GM23338 (cell line): ENCODE measurements around the gene P2RX4. TPM values are rescaled to one million over a fixed set of nuclear protein-coding genes. Genes with fewer than 3 reads are reported as not detected.
"Not testable (repeated sequence)": the region's sequence is repeated elsewhere in the genome, so short reads cannot be mapped to it uniquely, and the experiment has no call there.

Source experiments
- ATAC-seq: fragments of 200-7000 bp; cut with Tn5 transposase; 3 replicates; pipeline ENCODE4 v1.9.1; 2020
- DNase-seq: peaks from one replicate; pipeline ENCODE4 v3.0.0-alpha.2; 2015; ENCODE audit warnings: low spot score
- H2AFZ ChIP-seq: fragments of 200-600 bp; sonication (generic); 2 replicates; pipeline ENCODE4 v1.8.0; 2016; ENCODE audit warnings: antibody characterized with exemption, mild to moderate bottlenecking, moderate library complexity
- H3F3A ChIP-seq: fragments of 200-600 bp; sonication (generic); replicated peaks from 2 replicates; pipeline ENCODE4 v1.8.0; 2017; ENCODE audit warnings: antibody characterized with exemption, mixed run types, low read depth
- H3K27ac ChIP-seq: fragments of 200-600 bp; sonication (generic); 2 replicates; pipeline ENCODE4 v1.6.1; 2016; ENCODE audit warnings: low read depth
- H3K27me3 ChIP-seq: fragments of 200-600 bp; sonication (generic); 2 replicates; pipeline ENCODE4 v1.8.0; 2016; ENCODE audit warnings: mild to moderate bottlenecking, mixed run types, moderate library complexity; ENCODE audit not compliant: insufficient read depth
- H3K36me3 ChIP-seq: fragments of 200-600 bp; sonication (generic); 2 replicates; pipeline ENCODE4 v1.8.0; 2016; ENCODE audit warnings: mild to moderate bottlenecking; ENCODE audit not compliant: insufficient read depth
- H3K4me1 ChIP-seq: fragments of 200-600 bp; sonication (generic); 2 replicates; pipeline ENCODE4 v1.8.0; 2016; ENCODE audit warnings: mild to moderate bottlenecking, moderate library complexity; ENCODE audit not compliant: insufficient read depth
- H3K4me2 ChIP-seq: fragments of 200-600 bp; sonication (generic); 2 replicates; pipeline ENCODE4 v1.7.1; 2017; ENCODE audit warnings: mixed run types
- H3K4me3 ChIP-seq: fragments of 200-600 bp; sonication (generic); 2 replicates; pipeline ENCODE4 v1.6.1; 2016; ENCODE audit warnings: mixed run types
- H3K79me2 ChIP-seq: fragments of 200-600 bp; sonication (generic); replicated peaks from 2 replicates; pipeline ENCODE4 v1.8.0; 2017; ENCODE audit warnings: mild to moderate bottlenecking; ENCODE audit not compliant: insufficient read depth
- H3K9me2 ChIP-seq: fragments of 200-600 bp; sonication (generic); 2 replicates; pipeline ENCODE4 v1.8.0; 2017; ENCODE audit not compliant: insufficient read depth
- H4K20me1 ChIP-seq: fragments of 200-600 bp; sonication (generic); replicated peaks from 2 replicates; pipeline ENCODE4 v1.8.0; 2017; ENCODE audit warnings: mild to moderate bottlenecking; ENCODE audit not compliant: insufficient read depth
- H3K27ac Mint-ChIP-seq: 2 replicates; pipeline ENCODE4 v1.8.0; 2020; ENCODE audit warnings: inconsistent platforms, mild to moderate bottlenecking, moderate library complexity, mixed read lengths
- H3K27me3 Mint-ChIP-seq: 3 replicates; pipeline ENCODE4 v1.8.0; 2022; ENCODE audit warnings: low read depth, mild to moderate bottlenecking, moderate library complexity, mixed read lengths, inconsistent platforms; ENCODE audit not compliant: insufficient read depth, poor library complexity
- H3K36me3 Mint-ChIP-seq: 3 replicates; pipeline ENCODE4 v1.8.0; 2021; ENCODE audit warnings: low read depth, mild to moderate bottlenecking, inconsistent platforms, moderate library complexity, mixed read lengths
- H3K4me1 Mint-ChIP-seq: 3 replicates; pipeline ENCODE4 v1.8.0; 2020; ENCODE audit warnings: mild to moderate bottlenecking, inconsistent platforms, mixed read lengths
- H3K4me3 Mint-ChIP-seq: 3 replicates; pipeline ENCODE4 v1.8.0; 2021; ENCODE audit warnings: moderate library complexity, mild to moderate bottlenecking, inconsistent platforms, mixed read lengths
- H3K9me3 Mint-ChIP-seq: 3 replicates; pipeline ENCODE4 v1.8.0; 2020; ENCODE audit warnings: moderate library complexity, mild to moderate bottlenecking, inconsistent platforms, mixed read lengths
- CREB1 ChIP-seq: fragments of 250-450 bp; sonication (Bioruptor Pico); IDR thresholded peaks from 2 replicates; pipeline ENCODE4 v1.5.0; 2020; ENCODE audit warnings: low read depth, mild to moderate bottlenecking, moderate library complexity
- EZH2 ChIP-seq: fragments of 200-600 bp; sonication (generic); IDR thresholded peaks from one replicate; pipeline ENCODE4 v1.8.0; 2017; ENCODE audit warnings: antibody characterized with exemption, mild to moderate bottlenecking, low read depth; ENCODE audit not compliant: unreplicated experiment
- EZH2phosphoT487 ChIP-seq: fragments of 200-600 bp; sonication (generic); IDR thresholded peaks from one replicate; pipeline ENCODE4 v1.8.1; 2018; ENCODE audit warnings: antibody characterized with exemption; ENCODE audit not compliant: unreplicated experiment
- POLR2AphosphoS5 ChIP-seq: IDR thresholded peaks from 2 replicates; pipeline ENCODE4 v1.6.1; 2016; ENCODE audit warnings: antibody characterized with exemption, low read depth
- STAT1 ChIP-seq: IDR thresholded peaks from one replicate; pipeline ENCODE4 v1.6.1; 2016; ENCODE audit warnings: antibody characterized with exemption; ENCODE audit not compliant: unreplicated experiment
- polyA plus RNA-seq: library from polyadenylated mRNA; unstranded; fragments of >200 nt; fragmentation: Nextera tagmentation; extraction: Ambion mirVana; gene quantifications from 2 replicates; pipeline ENCODE4 v1.2.1, GENCODE V29; 2016
- total RNA-seq: library from RNA; depleted of rRNA; stranded (reverse); fragments of >200 nt; shearing (Covaris generic); gene quantifications from 2 replicates; pipeline ENCODE4 v1.2.3, GENCODE V29; 2014
- TF ChIP-seq, protein P1 (sequence below): fragments of 250-450 bp; sonication (Bioruptor Pico); IDR thresholded peaks from 2 replicates; pipeline ENCODE4 v1.5.0; 2020; ENCODE audit warnings: mild to moderate bottlenecking, moderate library complexity
- TF ChIP-seq, protein P2 (sequence below): IDR thresholded peaks from 2 replicates; pipeline ENCODE4 v1.6.1; 2016; ENCODE audit warnings: antibody characterized with exemption
- TF ChIP-seq, protein P3 (sequence below), 2 experiments: fragments of 200-600 bp in 1 of 2; sonication (generic) in 1 of 2; conservative IDR thresholded peaks; 2 replicates each; pipeline versions ENCODE4 v1.5.1 to v1.6.1; 2016 to 2017; ENCODE audit warnings: antibody characterized with exemption in 2 of 2, low read depth in 2 of 2, mild to moderate bottlenecking in 2 of 2, moderate library complexity in 1 of 2

Gene P2RX4
- total and polyA plus RNA-seq, 2 experiments from 2014 or later: 5.6 to 18.9 TPM

DNA sequence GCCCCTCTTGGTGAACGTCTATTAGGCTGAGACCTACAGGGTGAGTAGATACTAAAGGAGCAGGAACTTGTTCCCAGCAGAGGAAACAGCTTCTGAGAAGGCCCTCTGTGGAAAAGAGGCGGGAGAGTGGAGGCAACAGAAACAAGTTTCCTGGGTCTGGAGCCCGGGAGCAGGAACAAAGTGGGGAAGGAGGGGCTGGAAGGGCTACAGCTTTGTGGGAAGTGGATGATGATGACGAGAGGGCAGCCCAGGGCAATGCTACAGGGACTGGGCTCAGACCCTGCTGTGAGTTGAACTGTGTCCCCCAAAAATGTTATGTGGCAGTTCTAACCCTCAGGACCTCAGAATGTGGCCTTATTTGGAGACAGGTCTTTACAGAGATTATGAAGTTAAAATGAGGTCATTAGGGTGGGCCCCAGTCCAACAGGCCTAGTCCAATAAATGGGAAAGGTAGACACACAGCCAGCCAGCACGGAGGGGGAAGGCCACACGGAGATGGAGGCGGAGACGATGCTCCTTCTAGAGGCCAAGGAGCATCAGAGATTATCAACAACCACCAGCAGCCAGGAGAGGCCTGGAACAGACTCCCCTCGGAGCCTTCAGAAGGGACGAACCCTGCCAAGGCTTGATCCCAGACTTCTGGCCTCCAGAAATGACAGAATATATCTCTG is 72.3 kb downstream of the P2RX4 start (continued):
- TF ChIP-seq, protein P1, sequence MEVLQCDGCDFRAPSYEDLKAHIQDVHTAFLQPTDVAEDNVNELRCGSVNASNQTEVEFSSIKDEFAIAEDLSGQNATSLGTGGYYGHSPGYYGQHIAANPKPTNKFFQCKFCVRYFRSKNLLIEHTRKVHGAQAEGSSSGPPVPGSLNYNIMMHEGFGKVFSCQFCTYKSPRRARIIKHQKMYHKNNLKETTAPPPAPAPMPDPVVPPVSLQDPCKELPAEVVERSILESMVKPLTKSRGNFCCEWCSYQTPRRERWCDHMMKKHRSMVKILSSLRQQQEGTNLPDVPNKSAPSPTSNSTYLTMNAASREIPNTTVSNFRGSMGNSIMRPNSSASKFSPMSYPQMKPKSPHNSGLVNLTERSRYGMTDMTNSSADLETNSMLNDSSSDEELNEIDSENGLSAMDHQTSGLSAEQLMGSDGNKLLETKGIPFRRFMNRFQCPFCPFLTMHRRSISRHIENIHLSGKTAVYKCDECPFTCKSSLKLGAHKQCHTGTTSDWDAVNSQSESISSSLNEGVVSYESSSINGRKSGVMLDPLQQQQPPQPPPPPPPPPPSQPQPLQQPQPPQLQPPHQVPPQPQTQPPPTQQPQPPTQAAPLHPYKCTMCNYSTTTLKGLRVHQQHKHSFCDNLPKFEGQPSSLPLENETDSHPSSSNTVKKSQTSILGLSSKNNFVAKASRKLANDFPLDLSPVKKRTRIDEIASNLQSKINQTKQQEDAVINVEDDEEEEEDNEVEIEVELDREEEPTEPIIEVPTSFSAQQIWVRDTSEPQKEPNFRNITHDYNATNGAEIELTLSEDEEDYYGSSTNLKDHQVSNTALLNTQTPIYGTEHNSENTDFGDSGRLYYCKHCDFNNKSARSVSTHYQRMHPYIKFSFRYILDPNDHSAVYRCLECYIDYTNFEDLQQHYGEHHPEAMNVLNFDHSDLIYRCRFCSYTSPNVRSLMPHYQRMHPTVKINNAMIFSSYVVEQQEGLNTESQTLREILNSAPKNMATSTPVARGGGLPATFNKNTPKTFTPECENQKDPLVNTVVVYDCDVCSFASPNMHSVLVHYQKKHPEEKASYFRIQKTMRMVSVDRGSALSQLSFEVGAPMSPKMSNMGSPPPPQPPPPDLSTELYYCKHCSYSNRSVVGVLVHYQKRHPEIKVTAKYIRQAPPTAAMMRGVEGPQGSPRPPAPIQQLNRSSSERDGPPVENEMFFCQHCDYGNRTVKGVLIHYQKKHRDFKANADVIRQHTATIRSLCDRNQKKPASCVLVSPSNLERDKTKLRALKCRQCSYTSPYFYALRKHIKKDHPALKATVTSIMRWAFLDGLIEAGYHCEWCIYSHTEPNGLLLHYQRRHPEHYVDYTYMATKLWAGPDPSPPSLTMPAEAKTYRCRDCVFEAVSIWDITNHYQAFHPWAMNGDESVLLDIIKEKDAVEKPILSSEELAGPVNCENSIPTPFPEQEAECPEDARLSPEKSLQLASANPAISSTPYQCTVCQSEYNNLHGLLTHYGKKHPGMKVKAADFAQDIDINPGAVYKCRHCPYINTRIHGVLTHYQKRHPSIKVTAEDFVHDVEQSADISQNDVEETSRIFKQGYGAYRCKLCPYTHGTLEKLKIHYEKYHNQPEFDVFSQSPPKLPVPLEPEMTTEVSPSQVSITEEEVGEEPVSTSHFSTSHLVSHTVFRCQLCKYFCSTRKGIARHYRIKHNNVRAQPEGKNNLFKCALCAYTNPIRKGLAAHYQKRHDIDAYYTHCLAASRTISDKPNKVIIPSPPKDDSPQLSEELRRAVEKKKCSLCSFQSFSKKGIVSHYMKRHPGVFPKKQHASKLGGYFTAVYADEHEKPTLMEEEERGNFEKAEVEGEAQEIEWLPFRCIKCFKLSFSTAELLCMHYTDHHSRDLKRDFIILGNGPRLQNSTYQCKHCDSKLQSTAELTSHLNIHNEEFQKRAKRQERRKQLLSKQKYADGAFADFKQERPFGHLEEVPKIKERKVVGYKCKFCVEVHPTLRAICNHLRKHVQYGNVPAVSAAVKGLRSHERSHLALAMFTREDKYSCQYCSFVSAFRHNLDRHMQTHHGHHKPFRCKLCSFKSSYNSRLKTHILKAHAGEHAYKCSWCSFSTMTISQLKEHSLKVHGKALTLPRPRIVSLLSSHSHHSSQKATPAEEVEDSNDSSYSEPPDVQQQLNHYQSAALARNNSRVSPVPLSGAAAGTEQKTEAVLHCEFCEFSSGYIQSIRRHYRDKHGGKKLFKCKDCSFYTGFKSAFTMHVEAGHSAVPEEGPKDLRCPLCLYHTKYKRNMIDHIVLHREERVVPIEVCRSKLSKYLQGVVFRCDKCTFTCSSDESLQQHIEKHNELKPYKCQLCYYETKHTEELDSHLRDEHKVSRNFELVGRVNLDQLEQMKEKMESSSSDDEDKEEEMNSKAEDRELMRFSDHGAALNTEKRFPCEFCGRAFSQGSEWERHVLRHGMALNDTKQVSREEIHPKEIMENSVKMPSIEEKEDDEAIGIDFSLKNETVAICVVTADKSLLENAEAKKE (CRISPR knock-in tag): no peak

DNA sequence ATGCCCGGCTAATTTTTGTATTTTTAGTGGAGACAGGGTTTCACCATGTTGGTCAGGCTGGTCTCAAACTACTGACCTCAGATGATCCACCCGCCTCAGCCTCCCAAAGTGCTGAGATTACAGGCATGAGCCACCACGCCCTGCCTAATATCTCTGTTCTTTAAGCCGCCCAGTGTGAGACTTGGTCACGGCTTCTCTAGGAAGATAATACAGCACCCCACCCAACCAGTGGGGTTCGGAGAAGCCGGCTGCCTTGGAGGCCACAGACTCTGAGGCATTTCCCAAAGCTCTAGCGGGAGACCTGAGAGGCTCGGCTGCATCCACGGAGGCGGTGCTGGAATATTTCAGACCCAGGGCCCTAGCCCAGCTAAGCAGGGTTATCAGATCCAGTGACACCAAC is 73.0 kb downstream of the P2RX4 start:
- H3K27ac Mint-ChIP-seq, H3K27me3 Mint-ChIP-seq, H3K27ac ChIP-seq, H3F3A ChIP-seq, H3K9me3 Mint-ChIP-seq, H3K4me2 ChIP-seq, ATAC-seq, H3K27me3 ChIP-seq, DNase-seq, H3K36me3 ChIP-seq, H4K20me1 ChIP-seq, H3K4me3 Mint-ChIP-seq, H3K4me3 ChIP-seq, H2AFZ ChIP-seq, H3K9me2 ChIP-seq, H3K79me2 ChIP-seq: not testable (repeated sequence)
- H3K4me1 Mint-ChIP-seq: peaks cover 34% of the 10 kb centered on the region
- H3K36me3 Mint-ChIP-seq: peaks cover 14% of the 10 kb centered on the region; the same call in 2 of the 3 replicates
- H3K4me1 ChIP-seq: peaks cover 16% of the 10 kb centered on the region; the same call in 1 of the 2 replicates

DNA sequence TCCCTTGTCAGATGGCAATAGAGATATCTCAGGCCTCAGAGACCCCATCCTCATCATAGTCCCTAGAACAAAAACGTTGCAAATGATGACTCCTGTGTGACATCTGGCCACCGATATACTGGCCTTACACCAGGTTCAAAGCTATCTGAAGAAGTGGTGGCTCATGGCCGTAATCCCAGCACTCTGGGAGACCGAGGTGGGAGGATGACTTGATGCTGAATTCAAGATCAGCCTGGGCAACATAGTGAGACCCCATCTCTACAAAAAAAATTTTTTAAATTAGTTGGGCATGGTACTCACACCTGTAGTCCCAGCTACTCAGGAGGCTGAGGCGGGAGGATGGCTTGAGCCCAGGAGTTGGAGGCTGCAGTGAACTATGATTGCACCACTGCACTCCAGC is 73.5 kb downstream of the P2RX4 start:
- Histone ChIP-seq H3K79me2 (0 out of 2 replicates have a peak, but pooled peaks cover 7% of the 10 kb centered on the region), H3K4me2 (no peak overlapping the region), H3F3A (peaks cover 6% of the 10 kb centered on the region; the same call in 1 of the 2 replicates), H3K36me3 (no peaks in the 10 kb centered on the region), H4K20me1 (no peaks in the 10 kb centered on the region; the same call in 1 of the 2 replicates), H3K4me3 (no peak overlapping the region), H2AFZ (no peak overlapping the region), H3K27me3 (no peaks in the 10 kb centered on the region), H3K9me2 (no peaks in the 10 kb centered on the region), H3K27ac (no peak overlapping the region), H3K4me1 (peaks cover 20% of the 10 kb centered on the region)
- no peak overlapping the region for H3K4me3 Mint-ChIP-seq
- H3K36me3 Mint-ChIP-seq: peaks cover 12% of the 10 kb centered on the region; the same call in 2 of the 3 replicates
- DNase-seq (no peak), ATAC-seq (no peak)
- no peaks in the 10 kb centered on the region for H3K9me3 Mint-ChIP-seq
- peaks cover 13% of the 10 kb centered on the region for H3K27me3 Mint-ChIP-seq
- TF ChIP-seq, protein P2, sequence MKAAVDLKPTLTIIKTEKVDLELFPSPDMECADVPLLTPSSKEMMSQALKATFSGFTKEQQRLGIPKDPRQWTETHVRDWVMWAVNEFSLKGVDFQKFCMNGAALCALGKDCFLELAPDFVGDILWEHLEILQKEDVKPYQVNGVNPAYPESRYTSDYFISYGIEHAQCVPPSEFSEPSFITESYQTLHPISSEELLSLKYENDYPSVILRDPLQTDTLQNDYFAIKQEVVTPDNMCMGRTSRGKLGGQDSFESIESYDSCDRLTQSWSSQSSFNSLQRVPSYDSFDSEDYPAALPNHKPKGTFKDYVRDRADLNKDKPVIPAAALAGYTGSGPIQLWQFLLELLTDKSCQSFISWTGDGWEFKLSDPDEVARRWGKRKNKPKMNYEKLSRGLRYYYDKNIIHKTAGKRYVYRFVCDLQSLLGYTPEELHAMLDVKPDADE: no peak
- TF ChIP-seq POLR2AphosphoS5 (no peak), EZH2 (no peak), EZH2phosphoT487 (no peak), STAT1 (no peak), CREB1 (CRISPR knock-in tag) (no peak)
- TF ChIP-seq, protein P3, sequence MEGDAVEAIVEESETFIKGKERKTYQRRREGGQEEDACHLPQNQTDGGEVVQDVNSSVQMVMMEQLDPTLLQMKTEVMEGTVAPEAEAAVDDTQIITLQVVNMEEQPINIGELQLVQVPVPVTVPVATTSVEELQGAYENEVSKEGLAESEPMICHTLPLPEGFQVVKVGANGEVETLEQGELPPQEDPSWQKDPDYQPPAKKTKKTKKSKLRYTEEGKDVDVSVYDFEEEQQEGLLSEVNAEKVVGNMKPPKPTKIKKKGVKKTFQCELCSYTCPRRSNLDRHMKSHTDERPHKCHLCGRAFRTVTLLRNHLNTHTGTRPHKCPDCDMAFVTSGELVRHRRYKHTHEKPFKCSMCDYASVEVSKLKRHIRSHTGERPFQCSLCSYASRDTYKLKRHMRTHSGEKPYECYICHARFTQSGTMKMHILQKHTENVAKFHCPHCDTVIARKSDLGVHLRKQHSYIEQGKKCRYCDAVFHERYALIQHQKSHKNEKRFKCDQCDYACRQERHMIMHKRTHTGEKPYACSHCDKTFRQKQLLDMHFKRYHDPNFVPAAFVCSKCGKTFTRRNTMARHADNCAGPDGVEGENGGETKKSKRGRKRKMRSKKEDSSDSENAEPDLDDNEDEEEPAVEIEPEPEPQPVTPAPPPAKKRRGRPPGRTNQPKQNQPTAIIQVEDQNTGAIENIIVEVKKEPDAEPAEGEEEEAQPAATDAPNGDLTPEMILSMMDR (conservative IDR thresholded peaks at IDR 0.05; ENCODE audit: low read depth in 2 of 2): no peak
- no peak overlapping the region for H3K27ac Mint-ChIP-seq
- peaks cover 39% of the 10 kb centered on the region for H3K4me1 Mint-ChIP-seq
